Gastroesophageal sphincter (tissue), 3 donors: Measurements from ENCODE around the gene TBX3.

Experiments
- CTCF ChIP-seq, 4 experiments: fragments of 200-600 bp in 2 of 4; fragments of 450-650 bp in 2 of 4; sonication (generic) in 1 of 4; IDR thresholded peaks; one replicate each; pipeline ENCODE4 v1.5.1; 2017 to 2019; ENCODE audit warnings: antibody characterized with exemption in 4 of 4, mild to moderate bottlenecking in 2 of 4, moderate library complexity in 2 of 4
- POLR2A ChIP-seq, 2 donors: fragments of 450-650 bp; IDR thresholded peaks; one replicate each; pipeline ENCODE4 v1.6.1; 2017; ENCODE audit warnings: antibody characterized with exemption in 2 of 2, mild to moderate bottlenecking in 2 of 2, moderate library complexity in 1 of 2
- POLR2AphosphoS5 ChIP-seq: sonication (generic); formaldehyde crosslinking; IDR thresholded peaks from one replicate; pipeline ENCODE4 v1.6.1; 2017; ENCODE audit warnings: antibody characterized with exemption

GRCh38 chr12:114664651-114665320 lies 19.2 kb downstream of the TBX3 start:
- no peak for TF ChIP-seq CTCF (IDR thresholded peaks at IDR 0.05)
- no peak for TF ChIP-seq POLR2A (IDR thresholded peaks at IDR 0.05)
- no peak for TF ChIP-seq POLR2AphosphoS5
